Erythroblast (primary cell): ENCODE data around the gene PLB1.

Experiments used
- GATA1 ChIP-seq: IDR thresholded peaks from 2 replicates; pipeline ENCODE4 v1.6.1; 2011; ENCODE audit warnings: low read depth, mild to moderate bottlenecking, control low read depth, low read length, moderate library complexity
- POLR2A ChIP-seq: IDR thresholded peaks from 2 replicates; pipeline ENCODE4 v1.6.1; 2011; ENCODE audit warnings: mild to moderate bottlenecking, low read length

DNA sequence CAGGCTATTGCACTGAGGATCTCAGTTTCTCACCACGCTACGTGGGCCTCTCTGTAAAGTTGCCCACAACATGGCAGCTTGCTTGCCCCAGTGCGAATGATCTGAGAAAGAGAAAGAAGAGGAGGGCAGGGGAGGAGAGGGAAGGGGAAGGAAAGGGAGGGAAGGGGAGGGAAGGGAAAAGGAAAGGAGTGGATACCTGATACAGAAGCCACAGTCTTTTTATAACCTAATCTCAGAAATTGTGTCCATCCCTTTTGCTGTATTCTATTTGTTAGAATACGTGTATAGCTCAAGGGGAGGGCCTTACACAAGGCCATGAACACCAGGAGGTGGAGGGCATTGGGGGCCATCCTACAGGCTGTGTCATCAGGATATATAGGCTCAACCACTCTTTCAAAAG lies 177.5 kb downstream of the PLB1 start:
- TF ChIP-seq POLR2A: no peak
- no peak for TF ChIP-seq GATA1
